ENCODE measurements around the gene TSHZ2. TPM values are rescaled to one million over a fixed set of nuclear protein-coding genes. Genes with fewer than 3 reads are reported as not detected.
A peak's percentile ranks its signal among the peaks of the same experiment; 100 is the strongest.
"Not testable (repeated sequence)": the region's sequence is repeated elsewhere in the genome, so short reads cannot be mapped to it uniquely, and the experiment has no call there.

Gene TSHZ2
- total RNA-seq, 4 donors from 2014 or later, result 35.6 to 83.5 (median 48.8) TPM

DNA sequence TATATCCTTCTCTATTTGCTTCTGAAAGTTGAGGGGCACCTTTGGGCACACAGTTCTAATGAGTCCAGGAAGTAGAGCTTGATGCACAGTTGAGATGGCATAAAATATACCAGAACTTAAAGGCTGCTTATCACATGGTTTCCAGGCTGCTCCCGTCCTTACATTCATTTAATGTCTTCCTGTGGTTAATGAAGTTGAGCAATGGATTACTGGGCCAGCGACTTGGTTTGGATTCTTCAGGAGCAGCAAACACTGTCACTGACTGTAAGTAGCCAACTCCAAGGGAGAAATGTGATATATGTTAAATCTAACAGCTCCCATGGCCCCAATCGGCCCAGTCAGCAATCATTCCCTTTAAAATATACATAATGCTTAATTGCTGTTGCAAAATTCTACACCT is 9.0 kb upstream of the TSHZ2 start:
- DNase-seq (ENCODE audit: low spot score), result no peak
- TF ChIP-seq, protein P1, sequence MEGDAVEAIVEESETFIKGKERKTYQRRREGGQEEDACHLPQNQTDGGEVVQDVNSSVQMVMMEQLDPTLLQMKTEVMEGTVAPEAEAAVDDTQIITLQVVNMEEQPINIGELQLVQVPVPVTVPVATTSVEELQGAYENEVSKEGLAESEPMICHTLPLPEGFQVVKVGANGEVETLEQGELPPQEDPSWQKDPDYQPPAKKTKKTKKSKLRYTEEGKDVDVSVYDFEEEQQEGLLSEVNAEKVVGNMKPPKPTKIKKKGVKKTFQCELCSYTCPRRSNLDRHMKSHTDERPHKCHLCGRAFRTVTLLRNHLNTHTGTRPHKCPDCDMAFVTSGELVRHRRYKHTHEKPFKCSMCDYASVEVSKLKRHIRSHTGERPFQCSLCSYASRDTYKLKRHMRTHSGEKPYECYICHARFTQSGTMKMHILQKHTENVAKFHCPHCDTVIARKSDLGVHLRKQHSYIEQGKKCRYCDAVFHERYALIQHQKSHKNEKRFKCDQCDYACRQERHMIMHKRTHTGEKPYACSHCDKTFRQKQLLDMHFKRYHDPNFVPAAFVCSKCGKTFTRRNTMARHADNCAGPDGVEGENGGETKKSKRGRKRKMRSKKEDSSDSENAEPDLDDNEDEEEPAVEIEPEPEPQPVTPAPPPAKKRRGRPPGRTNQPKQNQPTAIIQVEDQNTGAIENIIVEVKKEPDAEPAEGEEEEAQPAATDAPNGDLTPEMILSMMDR (IDR thresholded peaks at IDR 0.05), result no peak
- no peak for ATAC-seq (ENCODE audit: low FRiP score)

DNA sequence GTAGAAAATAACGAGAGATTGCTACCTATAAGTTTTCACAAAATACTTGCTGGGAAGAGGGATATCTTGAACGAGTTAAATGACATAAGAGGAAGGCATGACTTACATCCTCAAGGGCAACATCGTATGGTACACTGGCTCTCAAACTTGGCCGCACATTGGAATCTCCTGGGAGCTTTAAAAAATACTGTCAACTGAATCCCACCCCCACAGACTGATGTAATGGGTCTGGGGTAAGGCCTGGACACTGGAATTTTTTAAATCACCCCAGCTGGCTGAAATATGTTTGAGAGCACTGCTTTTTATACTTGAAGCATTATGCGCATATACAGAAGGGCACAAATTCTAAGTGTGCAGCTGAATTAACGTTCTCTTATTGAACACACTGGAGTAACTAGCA is 8.0 kb upstream of the TSHZ2 start:
- DNase-seq (ENCODE audit: low spot score) (no peak), ATAC-seq (ENCODE audit: low FRiP score) (no peak)
- TF ChIP-seq, protein P1 (IDR thresholded peaks at IDR 0.05), result no peak

DNA sequence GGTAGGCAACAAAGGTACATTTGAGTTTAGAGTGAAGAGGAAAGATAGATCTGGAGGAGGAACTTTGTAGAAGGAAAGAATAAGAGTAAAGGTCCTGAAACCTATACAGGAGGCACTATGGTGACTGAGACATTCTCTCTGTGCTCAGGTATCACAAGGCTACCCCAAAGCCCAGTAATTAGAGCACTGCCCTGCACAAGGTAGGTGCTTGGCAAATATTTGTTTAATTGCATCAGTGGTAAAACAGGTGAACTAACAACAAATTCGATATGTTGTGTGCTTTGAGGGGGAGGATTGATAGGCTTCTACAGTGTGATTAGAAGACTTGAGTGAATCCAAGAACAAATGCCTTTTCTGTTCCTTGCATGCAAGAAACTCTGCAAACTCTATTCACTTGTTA is 6.8 kb upstream of the TSHZ2 start:
- TF ChIP-seq, protein P1 (IDR thresholded peaks at IDR 0.05), result no peak
- no peak for ATAC-seq (ENCODE audit: low FRiP score)

DNA sequence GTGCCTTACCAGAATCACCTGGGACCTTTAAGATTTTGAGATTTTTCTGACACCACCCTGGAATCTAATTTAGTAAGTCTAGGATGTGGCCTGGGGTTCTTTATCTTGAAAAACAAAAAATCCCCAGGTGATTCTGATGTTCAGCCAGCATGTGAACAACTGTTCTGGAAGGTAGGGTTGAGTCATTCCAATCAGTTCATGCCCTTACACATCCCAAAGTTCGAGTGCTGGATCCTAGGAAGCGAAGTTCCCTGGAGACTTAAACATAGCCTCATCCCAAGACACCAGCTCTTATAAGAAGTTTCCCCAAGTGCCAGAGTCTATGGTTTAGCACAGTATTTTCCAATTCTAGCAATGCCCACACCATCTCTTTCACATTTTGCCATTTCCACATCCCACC is 6.3 kb upstream of the TSHZ2 start:
- TF ChIP-seq, protein P1 (IDR thresholded peaks at IDR 0.05), result no peak
- ATAC-seq (ENCODE audit: low FRiP score), result no peak
- DNase-seq (ENCODE audit: low spot score), result no peak

More for the DNA sequence above, 6.8 kb upstream of the TSHZ2 start:
- no peak for DNase-seq (ENCODE audit: low spot score)

GRCh38 chr20:52966543-52966942 is 5.6 kb upstream of the TSHZ2 start:
- DNase-seq (ENCODE audit: low spot score); ATAC-seq (ENCODE audit: low FRiP score): not testable (repeated sequence)

DNA sequence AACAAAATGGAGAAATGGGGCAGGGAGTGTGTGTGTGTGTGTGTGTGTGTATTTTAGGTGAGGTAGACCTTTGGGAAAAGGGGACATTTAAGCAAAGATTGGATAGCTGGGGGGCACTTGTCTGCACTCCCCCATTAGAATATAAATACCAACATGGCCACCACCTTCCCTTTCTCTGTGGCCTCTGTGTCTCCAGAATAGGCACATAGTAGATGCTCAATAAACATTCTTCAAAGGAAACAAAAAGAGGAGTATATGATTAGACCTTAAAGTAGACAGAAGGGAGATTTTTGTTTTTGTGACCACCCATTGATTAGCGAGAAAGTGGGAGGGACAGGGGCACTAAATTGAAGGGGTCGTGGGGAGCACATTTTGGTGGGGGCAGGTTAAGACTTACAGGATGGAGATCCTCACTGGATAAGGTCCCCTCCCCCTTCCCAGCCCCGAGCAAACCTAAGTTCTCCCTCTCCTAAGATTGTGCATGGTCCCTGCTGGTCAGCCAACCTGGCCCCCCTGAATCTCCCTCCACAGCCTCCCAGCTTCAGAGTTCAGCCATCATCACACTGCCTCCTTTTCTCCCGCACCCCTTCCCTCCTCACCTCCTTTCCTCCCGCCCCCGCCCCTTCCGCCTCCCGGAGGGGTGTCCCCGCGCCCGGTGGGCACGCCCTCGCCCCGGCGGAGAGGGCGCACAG is 514 bp upstream of the TSHZ2 start:
- no peak for DNase-seq (ENCODE audit: low spot score)
- TF ChIP-seq, protein P1 (IDR thresholded peaks at IDR 0.05), result no peak
- peak; percentile 7 for ATAC-seq (ENCODE audit: low FRiP score)

DNA sequence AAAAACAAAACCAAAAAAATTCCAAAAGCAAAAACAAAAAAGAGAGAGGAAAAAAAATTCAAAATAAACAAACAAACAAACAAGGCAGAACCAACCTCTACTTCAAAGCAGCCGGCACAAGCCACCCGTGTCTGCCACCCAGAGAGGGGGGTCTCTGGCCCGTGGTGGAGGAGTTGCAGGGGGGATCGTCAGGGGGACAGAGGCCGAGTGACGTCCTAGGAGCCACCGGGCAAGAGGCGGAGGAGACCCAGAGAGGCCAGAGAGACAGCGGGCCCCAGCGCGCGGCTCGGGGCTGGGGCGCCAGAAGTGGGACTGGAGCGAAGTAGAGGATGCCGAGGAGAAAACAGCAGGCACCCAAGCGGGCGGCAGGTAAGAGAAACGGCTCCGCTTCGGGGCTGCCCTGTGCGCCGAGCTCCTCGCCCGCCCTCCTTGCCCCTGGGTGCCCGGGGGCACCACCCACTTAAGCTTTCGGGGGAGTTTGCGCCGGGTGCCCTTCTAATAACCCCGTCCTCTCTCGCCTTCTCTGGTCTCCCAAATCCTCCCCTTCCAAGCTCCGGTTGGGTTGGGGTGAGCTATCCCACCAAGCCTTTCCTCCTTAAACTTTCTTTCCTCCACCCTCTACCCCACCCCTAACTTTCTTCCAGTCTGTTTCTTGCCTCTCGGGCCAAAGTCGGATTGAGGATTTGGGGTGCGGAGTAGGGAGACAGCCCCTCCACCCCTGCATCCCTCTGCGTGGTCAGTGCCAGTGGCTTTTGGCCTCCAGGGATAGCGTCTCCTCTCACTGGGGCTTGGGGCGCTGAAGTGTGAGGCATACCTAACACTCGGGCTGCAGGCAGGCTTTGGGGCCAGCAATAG is 1.0 kb downstream of the TSHZ2 start:
- TF ChIP-seq, protein P1 (IDR thresholded peaks at IDR 0.05), result no peak
- DNase-seq (ENCODE audit: low spot score) (no peak), ATAC-seq (ENCODE audit: low FRiP score) (peak; percentile 38)
